H7 (cell line): Measurements from ENCODE around the gene CAMK2N2. TPM values are rescaled to one million over a fixed set of nuclear protein-coding genes. Genes with fewer than 3 reads are reported as not detected.

Experiments used
- DNase-seq: peaks from one replicate; pipeline ENCODE4 v3.0.0; 2012
- H3K27me3 ChIP-seq: 2 replicates; pipeline ENCODE4 v1.6.0; 2011; ENCODE audit warnings: mild to moderate bottlenecking, low read length; ENCODE audit not compliant: control insufficient read depth, insufficient read depth
- H3K36me3 ChIP-seq: replicated peaks from 2 replicates; pipeline ENCODE4 v1.5.1; 2011; ENCODE audit warnings: low read length; ENCODE audit not compliant: control insufficient read depth, insufficient read depth
- H3K4me3 ChIP-seq: 2 replicates; pipeline ENCODE4 v1.5.1; 2011; ENCODE audit warnings: low read depth, mild to moderate bottlenecking, control low read depth, low read length, moderate library complexity; ENCODE audit not compliant: insufficient read depth
- total RNA-seq: library from RNA; depleted of rRNA; stranded (reverse); fragments of >200 nt; shearing (Covaris generic); gene quantifications from 2 replicates; pipeline ENCODE4 v1.2.3, GENCODE V29; 2014

Gene CAMK2N2
- total RNA-seq, 1 experiment from 2014 or later, result 1.5 TPM

DNA sequence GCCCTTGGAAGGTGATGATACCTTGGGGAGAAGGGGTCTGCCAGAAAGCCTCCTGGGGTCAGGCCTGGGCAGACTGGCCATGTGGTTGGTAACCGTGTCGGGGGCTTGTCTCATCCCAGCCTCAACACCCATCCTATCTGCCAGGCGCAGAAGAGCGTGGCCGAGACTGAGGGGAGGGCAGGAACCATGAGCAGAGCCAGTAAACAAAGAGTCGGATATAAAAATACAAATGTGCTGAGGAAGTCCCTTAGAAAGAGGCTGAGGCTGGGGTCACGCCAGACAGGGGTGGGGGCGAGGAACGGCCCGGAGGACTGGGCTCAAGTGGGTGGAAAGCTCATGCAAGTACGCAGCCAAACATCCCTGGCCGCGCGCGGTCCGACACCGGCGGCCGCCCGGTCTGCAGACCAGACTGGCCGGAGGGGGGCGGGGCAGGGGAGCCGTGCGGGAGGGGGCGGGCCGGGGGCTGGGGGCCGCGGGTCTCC, 1.9 kb downstream of the CAMK2N2 start:
- Histone ChIP-seq H3K36me3 (no peaks in the 10 kb centered on the region), H3K4me3 (no peak overlapping the region), H3K27me3 (peaks cover 56% of the 10 kb centered on the region)
- DNase-seq, result no peak

DNA sequence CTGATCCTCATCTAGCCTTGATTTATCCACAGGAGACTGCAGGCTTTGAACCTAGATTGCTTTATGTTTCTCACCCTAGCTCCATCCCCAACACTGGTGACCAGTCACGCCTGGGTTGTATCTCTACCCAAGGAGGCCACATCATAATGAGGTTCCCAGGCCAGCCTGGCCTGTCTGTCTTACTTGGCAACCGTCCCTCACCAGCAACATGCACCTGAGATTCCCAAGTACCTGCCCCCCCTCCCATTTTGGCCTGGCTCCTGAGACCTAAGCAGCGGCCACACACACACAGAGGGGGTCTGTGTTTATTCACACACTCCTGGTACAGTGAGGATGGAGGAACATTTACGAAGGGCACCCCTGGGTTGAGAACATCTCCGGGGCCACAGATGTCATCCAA, 2.4 kb downstream of the CAMK2N2 start:
- peaks cover 56% of the 10 kb centered on the region for H3K27me3 ChIP-seq
- DNase-seq, result peak; percentile 36

DNA sequence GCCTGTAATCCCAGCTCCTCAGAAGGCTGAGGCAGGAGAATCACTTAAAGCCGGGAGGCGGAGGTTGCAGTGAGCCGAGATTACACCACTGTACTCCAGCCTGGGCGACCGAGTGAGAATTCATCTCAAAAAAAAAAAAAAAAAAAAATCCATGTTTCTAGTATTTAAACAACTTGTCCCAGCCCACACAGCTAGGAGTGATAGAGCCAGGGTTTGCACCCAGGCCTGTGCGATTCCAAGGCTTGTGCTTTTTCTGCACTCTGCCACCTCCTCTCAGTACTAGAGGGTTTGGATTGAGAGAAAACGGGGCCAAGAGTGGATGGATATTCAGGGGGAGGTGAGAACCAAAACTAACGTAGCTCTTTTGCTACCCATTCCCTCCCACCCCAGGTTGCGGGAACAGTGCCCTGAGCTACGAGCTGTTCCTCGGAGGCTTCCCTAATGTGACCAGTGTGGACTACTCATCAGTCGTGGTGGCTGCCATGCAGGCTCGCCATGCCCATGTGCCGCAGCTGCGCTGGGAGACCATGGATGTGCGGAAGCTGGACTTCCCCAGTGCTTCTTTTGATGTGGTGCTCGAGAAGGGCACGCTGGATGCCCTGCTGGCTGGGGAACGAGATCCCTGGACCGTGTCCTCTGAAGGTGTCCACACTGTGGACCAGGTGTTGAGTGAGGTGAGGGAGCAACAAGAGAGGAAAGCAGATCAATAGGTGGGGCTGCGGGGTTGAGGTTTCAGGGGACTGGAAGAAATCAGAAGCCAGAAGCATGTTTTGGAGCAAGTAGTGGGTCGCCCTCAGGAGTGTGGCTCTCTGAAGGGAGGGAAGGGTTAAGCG, 4.1 kb downstream of the CAMK2N2 start:
- peaks cover 43% of the 10 kb centered on the region for H3K27me3 ChIP-seq
- peak; percentile 19 for DNase-seq
- H3K36me3 ChIP-seq, result no peaks in the 10 kb centered on the region
- H3K4me3 ChIP-seq, result no peak overlapping the region

More for the DNA sequence above, 2.4 kb downstream of the CAMK2N2 start:
- H3K36me3 ChIP-seq, result no peaks in the 10 kb centered on the region
- no peak overlapping the region for H3K4me3 ChIP-seq

DNA sequence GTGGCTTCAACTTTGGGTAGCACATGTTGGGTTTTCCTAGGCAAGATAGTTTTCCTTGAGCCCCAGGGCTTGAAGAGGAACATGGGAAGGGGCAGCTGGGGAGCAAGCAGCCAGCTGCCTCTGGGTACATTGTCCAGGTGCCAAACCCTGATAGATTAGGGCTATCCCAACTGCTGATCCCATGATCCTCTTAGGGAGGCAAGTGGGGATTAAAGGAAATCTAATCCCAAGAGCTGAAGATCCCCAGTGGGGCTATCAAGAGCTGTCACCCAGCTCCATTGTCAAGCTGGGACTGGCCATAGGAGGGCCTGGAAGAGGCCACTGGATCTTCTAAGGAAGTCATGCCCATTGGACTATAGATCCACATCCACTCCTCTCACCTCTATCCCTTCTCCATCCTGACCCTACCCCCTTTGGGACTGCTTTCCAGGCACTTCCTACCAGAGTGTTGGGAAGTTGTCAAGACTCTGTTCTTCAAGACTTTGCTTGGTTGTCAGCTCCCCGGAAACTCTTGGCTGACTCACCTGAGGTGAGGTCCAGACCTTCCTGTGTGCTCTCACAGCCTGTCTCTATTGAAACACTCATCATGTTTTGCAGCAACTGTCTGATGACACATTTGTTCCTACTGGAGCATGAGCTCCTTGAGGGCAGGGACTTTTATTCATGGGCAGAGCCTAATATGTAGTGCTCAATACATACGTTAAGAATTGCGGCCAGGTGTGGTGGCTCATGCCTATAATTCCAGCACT, 5.9 kb downstream of the CAMK2N2 start:
- peaks cover 29% of the 10 kb centered on the region for H3K27me3 ChIP-seq
- no peak overlapping the region for H3K4me3 ChIP-seq
- H3K36me3 ChIP-seq, result no peaks in the 10 kb centered on the region
- peak; percentile 18 for DNase-seq

DNA sequence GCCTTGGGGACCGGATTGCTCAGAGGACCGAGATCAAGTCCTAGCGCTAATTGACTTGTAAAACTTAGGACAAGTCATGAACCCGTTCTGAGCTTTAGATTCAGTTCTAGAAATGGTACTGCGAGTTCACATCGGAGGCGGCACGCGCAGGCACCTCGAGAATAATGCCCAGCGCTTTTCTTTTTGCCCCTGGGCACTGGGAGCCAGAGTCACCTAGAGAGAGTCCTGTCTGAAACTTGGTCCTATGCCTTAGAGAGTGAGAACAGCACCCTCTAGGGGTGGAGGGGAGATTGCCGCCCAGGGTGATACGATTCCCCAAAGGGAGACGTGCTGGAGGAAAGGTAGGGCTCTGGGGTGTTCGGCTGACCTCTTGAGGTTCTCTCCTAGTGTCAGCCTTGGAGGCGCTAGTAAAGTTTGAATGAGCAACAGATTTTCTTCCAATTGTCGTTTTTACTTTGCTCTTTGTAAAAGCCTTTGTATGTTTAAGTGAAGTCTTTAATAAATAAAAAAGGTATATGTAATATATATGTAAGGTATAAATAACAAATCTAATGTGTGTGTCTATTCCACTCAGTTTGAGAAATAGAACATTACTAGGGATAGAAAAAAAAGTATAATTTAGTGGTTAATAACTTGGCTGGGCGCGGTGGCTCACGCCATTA, 11.1 kb downstream of the CAMK2N2 start:
- Histone ChIP-seq H3K27me3 (no peaks in the 10 kb centered on the region), H3K4me3 (peak overlapping the region; percentile 76), H3K36me3 (peaks cover 3% of the 10 kb centered on the region)
- DNase-seq, result peak; percentile 94

DNA sequence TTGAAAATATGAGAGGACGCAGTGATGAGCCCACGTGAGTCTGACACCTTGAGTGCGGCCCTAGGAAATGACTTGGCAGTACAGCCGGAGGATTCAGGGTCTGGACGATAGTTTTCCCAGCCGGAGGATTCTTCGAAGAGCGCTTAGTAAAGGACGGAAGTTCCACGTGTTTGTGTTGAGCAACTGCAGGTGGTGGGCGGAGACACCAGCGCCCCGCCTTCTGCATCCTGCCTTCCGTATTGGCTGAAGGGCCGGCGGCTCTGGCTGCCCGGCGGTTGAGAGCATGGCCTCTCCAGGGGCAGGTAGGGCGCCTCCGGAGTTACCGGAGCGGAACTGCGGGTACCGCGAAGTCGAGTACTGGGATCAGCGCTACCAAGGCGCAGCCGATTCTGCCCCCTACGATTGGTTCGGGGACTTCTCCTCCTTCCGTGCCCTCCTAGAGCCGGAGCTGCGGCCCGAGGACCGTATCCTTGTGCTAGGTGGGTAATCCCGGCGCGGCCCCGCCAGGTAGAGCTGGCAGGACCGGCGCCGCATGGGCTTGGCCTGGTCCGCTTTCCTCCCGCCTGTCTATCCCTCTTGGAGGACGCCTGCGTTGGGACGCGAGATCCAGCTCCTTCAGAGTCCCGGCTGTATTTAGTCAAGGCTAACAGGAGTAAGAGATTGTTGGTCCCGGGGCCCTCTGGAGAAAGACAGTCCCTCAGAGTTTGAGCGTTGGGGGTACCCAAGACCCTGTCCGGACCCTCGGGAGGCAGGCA, 11.8 kb downstream of the CAMK2N2 start, which contains the start of gene EEF1AKMT4:
EEF1AKMT4 (plus strand) TSS at position 261 of the 755 bp plus-strand sequence; CDS start at position 284, 23 bp downstream.
- Histone ChIP-seq H3K36me3 (peaks cover 9% of the 10 kb centered on the region), H3K27me3 (no peaks in the 10 kb centered on the region), H3K4me3 (peak within 1 kb of the TSS; percentile 90)
- peak; percentile 97 for DNase-seq

DNA sequence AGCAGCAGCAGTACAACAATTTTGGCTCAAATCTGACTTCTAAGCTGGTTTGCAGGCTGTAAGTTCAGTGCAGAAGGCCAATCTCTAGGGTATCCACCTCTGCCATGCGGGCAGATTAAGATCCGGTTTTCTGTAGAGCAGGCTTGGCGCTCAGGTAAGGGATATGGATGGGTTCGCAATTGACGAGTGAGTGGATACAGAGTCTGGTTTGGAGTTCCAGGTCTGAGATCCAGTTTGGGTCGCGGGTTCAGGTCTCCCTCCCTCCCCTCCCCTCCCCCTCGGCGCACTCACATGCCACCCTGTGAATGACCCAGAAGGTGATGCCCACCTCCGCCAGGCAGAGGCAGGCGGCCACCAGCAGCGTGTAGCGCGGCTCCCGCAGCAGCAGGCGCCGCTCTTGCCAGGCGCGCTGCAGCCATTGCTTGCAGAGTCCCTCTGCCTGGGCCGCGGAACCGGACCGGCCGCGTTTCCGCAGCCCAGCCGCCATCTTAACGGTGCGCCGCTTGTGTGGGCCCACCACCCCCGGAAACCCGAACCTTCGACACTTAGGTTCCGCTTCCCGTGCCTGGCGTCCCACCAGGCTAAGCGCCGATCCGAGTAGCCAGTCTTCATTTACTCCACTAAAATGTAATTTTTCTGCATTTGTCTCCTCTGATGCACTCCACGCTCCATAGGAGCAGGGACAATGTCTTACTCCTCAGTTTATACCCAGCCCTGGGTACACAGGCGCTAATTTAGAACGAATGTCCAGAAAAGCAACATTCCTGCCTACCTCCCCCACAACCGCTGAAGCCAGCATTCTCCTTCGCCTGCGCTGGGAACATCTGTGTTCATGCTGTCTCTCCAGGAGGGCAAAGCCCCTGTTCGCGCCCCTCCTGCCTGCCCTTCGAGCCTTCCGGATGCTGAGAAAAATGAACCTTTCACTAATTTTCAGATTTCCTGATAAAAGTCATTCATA, 12.6 kb downstream of the CAMK2N2 start, which contains the start of gene ALG3:
ALG3 (minus strand) TSS at position 509 of the 958 bp plus-strand sequence; CDS start at position 487, 22 bp downstream.
- peaks cover 15% of the 10 kb centered on the region for H3K36me3 ChIP-seq
- peak within 1 kb of the TSS; percentile 90 for H3K4me3 ChIP-seq
- peak; percentile 93 for DNase-seq

DNA sequence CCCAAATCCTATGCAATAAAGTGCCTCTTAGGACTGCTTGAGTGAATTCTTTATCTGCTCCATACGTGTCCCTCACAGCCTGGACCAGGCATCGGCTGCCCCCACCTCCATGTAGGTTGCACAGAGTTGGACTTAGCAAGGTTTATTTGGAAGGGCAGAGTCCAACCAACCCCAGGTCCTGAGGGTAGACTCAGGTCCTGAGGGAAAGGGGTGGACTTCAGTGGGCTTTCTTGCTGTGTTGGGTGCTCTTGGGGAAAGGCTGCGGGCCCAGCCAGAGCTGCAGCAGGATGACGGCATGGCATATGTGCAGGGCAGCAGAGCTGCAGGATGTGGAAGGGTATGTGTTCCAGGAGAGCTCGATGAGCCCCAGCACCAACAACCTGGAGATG, 19.1 kb downstream of the CAMK2N2 start:
- peaks cover 25% of the 10 kb centered on the region for H3K36me3 ChIP-seq
- no peaks in the 10 kb centered on the region; the same call in 1 of the 2 replicates for H3K27me3 ChIP-seq
- DNase-seq, result peak; percentile 23
- H3K4me3 ChIP-seq, result no peak overlapping the region

More for the DNA sequence above, 12.6 kb downstream of the CAMK2N2 start, which contains the start of gene ALG3:
- no peaks in the 10 kb centered on the region for H3K27me3 ChIP-seq

DNA sequence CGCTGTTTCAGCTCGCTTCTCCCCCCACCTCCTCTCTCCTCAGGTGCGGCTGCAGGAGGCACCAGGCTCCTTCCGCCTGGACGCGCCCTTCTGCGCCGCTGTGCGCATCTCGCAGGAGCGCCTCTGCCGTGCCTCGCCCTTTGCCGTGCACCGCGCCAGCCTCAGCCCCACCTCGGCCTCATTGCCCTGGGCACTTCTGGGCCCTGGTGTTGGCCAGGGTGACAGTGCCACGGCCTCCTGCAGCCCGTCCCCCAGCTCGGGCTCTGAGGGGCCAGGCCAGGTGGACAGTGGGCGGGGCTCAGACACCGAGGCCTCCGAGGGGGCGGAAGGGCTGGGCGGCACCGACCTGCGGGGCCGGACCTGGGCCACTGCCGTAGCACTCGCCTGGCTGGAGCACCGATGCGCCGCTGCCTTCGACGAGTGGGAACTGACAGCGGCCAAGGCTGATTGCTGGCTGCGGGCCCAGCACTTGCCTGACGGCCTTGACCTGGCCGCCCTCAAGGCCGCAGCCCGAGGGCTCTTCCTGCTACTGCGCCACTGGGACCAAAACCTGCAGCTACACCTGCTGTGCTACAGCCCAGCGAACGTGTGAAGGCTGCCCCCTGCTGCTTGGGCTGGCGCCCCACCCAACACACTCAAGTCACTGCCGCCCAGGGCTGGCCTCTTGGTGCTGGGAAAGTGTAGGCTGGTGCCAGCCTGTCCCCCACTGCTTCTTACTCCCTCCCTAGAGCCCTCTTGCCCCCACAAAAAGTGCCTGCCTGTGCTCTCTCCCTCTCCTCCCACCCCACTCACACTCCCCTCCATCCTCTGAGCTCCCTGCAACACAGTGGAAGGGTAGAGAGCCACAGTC, 19.7 kb downstream of the CAMK2N2 start:
- H3K4me3 ChIP-seq, result peak overlapping the region; percentile 23; the same call in 1 of the 2 replicates
- DNase-seq, result peak; percentile 90
- peaks cover 25% of the 10 kb centered on the region for H3K36me3 ChIP-seq
- H3K27me3 ChIP-seq, result no peaks in the 10 kb centered on the region; the same call in 1 of the 2 replicates

DNA sequence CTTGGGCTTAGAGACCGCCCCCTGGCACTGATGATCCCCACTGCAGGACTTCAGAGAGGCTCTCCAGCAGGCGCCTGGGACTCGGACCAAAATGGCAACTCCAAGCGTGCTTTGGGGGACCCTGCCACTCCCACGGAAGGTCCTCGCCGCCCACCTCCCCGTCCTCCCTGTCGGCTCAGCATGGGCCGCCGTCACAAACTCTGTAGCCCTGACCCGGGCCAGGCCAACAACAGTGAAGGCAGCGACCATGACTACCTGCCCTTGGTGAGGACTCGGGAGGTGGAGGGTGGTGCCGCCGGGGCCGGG, 20.3 kb downstream of the CAMK2N2 start:
- DNase-seq, result peak; percentile 78
- H3K27me3 ChIP-seq, result no peaks in the 10 kb centered on the region; the same call in 1 of the 2 replicates
- H3K4me3 ChIP-seq, result peak overlapping the region; percentile 23; the same call in 1 of the 2 replicates
- H3K36me3 ChIP-seq, result peaks cover 25% of the 10 kb centered on the region

DNA sequence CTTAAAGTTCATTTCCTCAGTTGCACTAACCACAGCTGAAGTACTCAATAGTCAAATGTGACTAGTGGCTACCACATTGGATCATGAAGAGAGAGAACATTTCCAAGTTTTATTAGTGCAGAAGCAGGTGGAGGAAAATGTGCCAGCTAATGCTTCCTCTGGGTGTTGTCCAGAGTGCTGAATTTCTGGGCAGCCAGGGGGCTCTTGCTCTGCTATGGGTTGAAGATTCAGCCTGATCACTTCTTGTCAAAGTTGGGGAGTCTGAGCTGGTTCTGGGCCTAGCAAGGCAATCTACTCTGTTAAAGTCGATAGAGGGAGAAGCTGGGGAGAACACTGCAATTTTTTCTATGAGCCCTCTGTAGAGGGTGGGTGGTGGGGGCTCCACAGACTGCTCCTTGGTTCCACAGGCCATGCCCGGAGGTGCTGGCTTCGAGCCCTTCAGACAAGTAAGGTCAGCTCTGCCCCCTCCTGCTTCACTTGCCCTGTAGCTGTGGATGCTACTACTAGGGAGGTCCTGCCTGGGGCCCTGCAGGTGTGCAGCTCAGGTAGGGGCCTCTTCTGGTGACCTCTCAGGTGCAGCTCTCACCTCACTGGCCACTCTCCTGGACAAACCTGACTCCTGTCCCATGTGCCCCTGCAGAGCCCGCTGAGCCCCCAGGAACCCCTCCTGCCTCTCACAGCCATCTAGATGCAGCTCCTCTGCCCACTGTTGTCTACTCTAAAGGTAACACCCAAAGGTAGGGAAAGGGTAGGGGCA, 20.8 kb downstream of the CAMK2N2 start:
- no peaks in the 10 kb centered on the region; the same call in 1 of the 2 replicates for H3K27me3 ChIP-seq
- DNase-seq, result peak; percentile 84
- H3K4me3 ChIP-seq, result no peak overlapping the region
- peaks cover 25% of the 10 kb centered on the region for H3K36me3 ChIP-seq

DNA sequence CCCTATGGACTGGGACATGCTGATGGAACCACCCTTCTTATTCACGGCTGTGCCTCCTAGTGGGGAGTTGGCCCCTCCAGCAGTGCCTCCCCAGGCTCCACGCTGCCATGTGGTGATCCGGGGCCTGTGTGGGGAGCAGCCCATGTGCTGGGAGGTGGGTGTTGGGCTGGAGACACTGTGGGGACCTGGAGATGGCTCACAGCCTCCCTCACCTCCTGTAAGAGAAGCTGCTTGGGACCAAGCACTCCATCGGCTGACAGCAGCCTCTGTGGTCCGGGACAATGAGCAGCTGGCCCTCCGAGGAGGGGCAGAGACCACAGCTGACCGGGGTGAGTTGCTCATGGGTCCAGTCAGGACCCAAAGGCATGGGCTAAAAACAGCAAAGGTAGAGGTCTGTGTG, 21.6 kb downstream of the CAMK2N2 start:
- Histone ChIP-seq H3K27me3 (no peaks in the 10 kb centered on the region; the same call in none of the 2 replicates), H3K36me3 (peaks cover 16% of the 10 kb centered on the region), H3K4me3 (no peak overlapping the region)
- no peak for DNase-seq
